HepG2 (cell line): Measurements from ENCODE around the gene RANBP3. TPM values are rescaled to one million over a fixed set of nuclear protein-coding genes. Genes with fewer than 3 reads are reported as not detected.
A peak's percentile ranks its signal among the peaks of the same experiment; 100 is the strongest.

Experiments used
- ASH2L ChIP-seq: fragments of 300-600, 200-600 bp; sonication (generic); IDR thresholded peaks from 2 replicates; pipeline ENCODE4 v1.7.0; 2017; ENCODE audit warnings: low read depth, mild to moderate bottlenecking, moderate library complexity, mixed read lengths, low read length; ENCODE audit not compliant: insufficient read length
- BCL6 ChIP-seq: IDR thresholded peaks from 2 replicates; pipeline ENCODE4 v1.6.1; 2016; ENCODE audit warnings: missing genetic modification reagents, missing compliant biosample characterization
- EP300 ChIP-seq, 3 experiments: sonication (generic) in 1 of 3; formaldehyde crosslinking in 1 of 3; IDR thresholded peaks; 2 replicates each; pipeline versions ENCODE4 v1.5.1 to v1.6.1; 2011 to 2020; ENCODE audit warnings: low read depth in 2 of 3, low read length in 2 of 3, borderline replicate concordance in 1 of 3, improper control_type of control experiment in 1 of 3, mild to moderate bottlenecking in 1 of 3, missing genetic modification reagents in 1 of 3, moderate library complexity in 1 of 3
- FOXA1 ChIP-seq, 2 experiments: fragments of 450-650 bp in 1 of 2; sonication (generic) in 1 of 2; formaldehyde crosslinking in 1 of 2; IDR thresholded peaks; 2 replicates each; pipeline versions ENCODE4 v1.4.0 to v1.6.1; 2016 to 2020; ENCODE audit warnings: missing genetic modification reagents in 1 of 2
- FOXA3 ChIP-seq: IDR thresholded peaks from 2 replicates; pipeline ENCODE4 v1.6.1; 2016; ENCODE audit warnings: missing genetic modification reagents, missing compliant biosample characterization
- GATAD2A ChIP-seq: IDR thresholded peaks from 2 replicates; pipeline ENCODE4 v1.6.1; 2016
- HES4 ChIP-seq: sonication (generic); formaldehyde crosslinking; IDR thresholded peaks from 2 replicates; pipeline ENCODE4 v1.9.0; 2021; ENCODE audit warnings: mild to moderate bottlenecking, missing genetic modification reagents, borderline replicate concordance
- MBD4 ChIP-seq: IDR thresholded peaks from 2 replicates; pipeline ENCODE4 v1.6.1; 2012; ENCODE audit warnings: low read length, inconsistent platforms, borderline replicate concordance
- MED13 ChIP-seq: sonication (generic); formaldehyde crosslinking; IDR thresholded peaks from 2 replicates; pipeline ENCODE4 v1.5.0; 2020; ENCODE audit warnings: missing genetic modification reagents
- NFKBIZ ChIP-seq: IDR thresholded peaks from 2 replicates; pipeline ENCODE4 v1.6.1; 2018; ENCODE audit warnings: missing genetic modification reagents, missing compliant biosample characterization
- NKX3-1 ChIP-seq: sonication (generic); formaldehyde crosslinking; IDR thresholded peaks from 2 replicates; pipeline ENCODE4 v1.5.0; 2020; ENCODE audit warnings: missing genetic modification reagents
- PHF21A ChIP-seq: sonication (generic); formaldehyde crosslinking; IDR thresholded peaks from 2 replicates; pipeline ENCODE4 v1.5.0; 2020; ENCODE audit warnings: mild to moderate bottlenecking, missing genetic modification reagents
- RARA ChIP-seq: IDR thresholded peaks from 2 replicates; pipeline ENCODE4 v1.6.1; 2016; ENCODE audit warnings: missing genetic modification reagents, missing compliant biosample characterization
- RFX3 ChIP-seq: IDR thresholded peaks from 2 replicates; pipeline ENCODE4 v1.6.1; 2016; ENCODE audit warnings: missing biosample characterization, missing genetic modification reagents
- SALL1 ChIP-seq: sonication (generic); formaldehyde crosslinking; IDR thresholded peaks from 2 replicates; pipeline ENCODE4 v1.8.0; 2022; ENCODE audit warnings: mild to moderate bottlenecking, missing genetic modification reagents
- SOX6 ChIP-seq, 2 experiments: fragments of 450-650 bp in 1 of 2; sonication (generic) in 1 of 2; formaldehyde crosslinking in 1 of 2; IDR thresholded peaks; 2 replicates each; pipeline versions ENCODE4 v1.4.0 to v1.6.1; 2017 to 2020; ENCODE audit warnings: antibody characterized with exemption in 1 of 2, mild to moderate bottlenecking in 1 of 2, missing genetic modification reagents in 1 of 2
- TBX2 ChIP-seq: sonication (generic); formaldehyde crosslinking; IDR thresholded peaks from 2 replicates; pipeline ENCODE4 v1.5.0; 2020; ENCODE audit warnings: missing genetic modification reagents, mild to moderate bottlenecking, borderline replicate concordance
- TEAD3 ChIP-seq: optimal IDR thresholded peaks from 2 replicates; pipeline ENCODE3; 2016; ENCODE audit warnings: borderline replicate concordance
- U2AF1 ChIP-seq: fragments of 200-400 bp; formaldehyde crosslinking; optimal IDR thresholded peaks from 2 replicates; pipeline ENCODE3; 2017; ENCODE audit warnings: mild to moderate bottlenecking, low read depth, low read length
- ZNF10 ChIP-seq: sonication (generic); formaldehyde crosslinking; IDR thresholded peaks from 2 replicates; pipeline ENCODE4 v1.4.0; 2020; ENCODE audit warnings: mild to moderate bottlenecking, low read depth, missing genetic modification reagents, borderline replicate concordance
- ZNF205 ChIP-seq: IDR thresholded peaks from 2 replicates; pipeline ENCODE4 v1.6.1; 2018; ENCODE audit warnings: missing biosample characterization, missing genetic modification reagents
- ZNF337 ChIP-seq: sonication (generic); formaldehyde crosslinking; IDR thresholded peaks from 2 replicates; pipeline ENCODE4 v1.5.1; 2020; ENCODE audit warnings: missing genetic modification reagents, low read depth, mild to moderate bottlenecking, borderline replicate concordance
- ZNF431 ChIP-seq: sonication (generic); formaldehyde crosslinking; IDR thresholded peaks from 2 replicates; pipeline ENCODE4 v1.9.0; 2022; ENCODE audit warnings: missing genetic modification reagents, low read depth, mild to moderate bottlenecking, borderline replicate concordance
- ZNF484 ChIP-seq: sonication (generic); formaldehyde crosslinking; IDR thresholded peaks from 2 replicates; pipeline ENCODE4 v1.5.1; 2020; ENCODE audit warnings: mild to moderate bottlenecking, low read depth, missing genetic modification reagents, borderline replicate concordance
- ZNF883 ChIP-seq: sonication (generic); formaldehyde crosslinking; IDR thresholded peaks from 2 replicates; pipeline ENCODE4 v1.5.1; 2020; ENCODE audit warnings: mild to moderate bottlenecking, missing genetic modification reagents; ENCODE audit errors: not compliant biosample characterization
- polyA plus RNA-seq, 8 experiments: library from polyadenylated mRNA; depleted of rRNA in 3 of 8; stranded (reverse) in 7 of 8; unstranded in 1 of 8; fragments of >200 nt; fragmentation: Illumina TruSeq in 4 of 8; extraction: Trizol in 4 of 8; gene quantifications; 2 replicates each; pipeline versions ENCODE4 v1.2.1 to v1.2.3, GENCODE V29; 2011 to 2016; ENCODE audit warnings: low read depth in 4 of 8, missing spikeins in 1 of 8, mixed read lengths in 1 of 8; ENCODE audit not compliant: insufficient read depth in 1 of 8
- total RNA-seq, 5 experiments: library from RNA; depleted of rRNA; stranded (reverse); fragments of >200 nt; fragmentation: Illumina TruSeq; extraction: Trizol; gene quantifications; 2 replicates each; pipeline ENCODE4 v1.2.3, GENCODE V29; 2016; ENCODE audit warnings: low read depth in 1 of 5
- TF ChIP-seq, protein P1 (sequence below): sonication (generic); formaldehyde crosslinking; IDR thresholded peaks from 2 replicates; pipeline ENCODE4 v1.5.0; 2020; ENCODE audit warnings: mild to moderate bottlenecking, low read depth, missing genetic modification reagents, borderline replicate concordance
- TF ChIP-seq, protein P2 (sequence below): IDR thresholded peaks from 2 replicates; pipeline ENCODE4 v1.4.0; 2020; ENCODE audit warnings: mild to moderate bottlenecking, missing genetic modification reagents

RANBP3 gene
- total and polyA plus RNA-seq, 2 of the 13 experiments (the other 11 are each of a cell fraction or from before 2014, with no cell fraction given) = 39.5 to 149 TPM

DNA sequence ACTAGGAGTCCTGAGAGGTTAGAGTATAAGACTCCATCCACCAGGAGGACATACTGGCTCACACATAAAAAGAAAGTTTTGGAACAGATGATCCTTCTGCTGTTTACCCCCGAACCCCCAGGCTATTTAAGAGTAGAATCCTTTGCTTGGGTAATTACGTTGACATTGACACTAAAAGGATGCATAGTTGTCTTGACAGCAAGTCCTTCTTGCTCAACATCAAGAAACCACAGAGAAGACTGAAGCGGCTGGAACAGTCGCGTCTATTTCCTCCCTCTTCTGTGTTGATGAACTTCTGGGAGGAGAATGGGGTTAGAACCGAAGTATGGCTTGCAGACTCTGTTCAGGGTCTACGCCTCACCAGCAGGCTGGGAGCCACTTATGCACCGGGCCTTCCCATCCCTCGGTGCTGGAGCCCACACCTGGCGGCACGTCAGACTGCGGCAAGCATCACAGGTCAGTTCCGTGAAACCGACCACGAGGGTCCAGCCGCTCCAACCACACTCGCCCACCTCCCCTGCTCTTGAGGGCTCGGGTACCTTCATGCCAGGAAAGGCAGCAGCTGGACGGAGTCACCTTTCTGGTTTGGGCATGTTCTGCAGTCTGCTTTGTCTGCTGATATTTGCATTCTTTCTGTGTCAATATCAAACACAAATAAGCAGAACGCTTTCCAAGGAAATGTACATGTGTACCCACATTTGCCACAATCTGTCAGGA is 42.4 kb upstream of the RANBP3 start (continued):
- TF ChIP-seq NKX3-1 (CRISPR knock-in tag) (no peak), MBD4 (no peak), NFKBIZ (CRISPR knock-in tag) (no peak), TBX2 (CRISPR knock-in tag) (no peak), ZNF883 (CRISPR knock-in tag) (no peak), SOX6 (IDR thresholded peaks at IDR 0.05) (no peak), SOX6 (CRISPR knock-in tag; IDR thresholded peaks at IDR 0.05) (0 out of 2 replicates have a peak, but pooled peaks have one; percentile 21), PHF21A (CRISPR knock-in tag) (no peak), BCL6 (CRISPR knock-in tag) (peak; percentile 98), EP300 (IDR thresholded peaks at IDR 0.05; ENCODE audit: low read depth in 2 of 2, low read length in 2 of 2) (no peak), EP300 (CRISPR knock-in tag; IDR thresholded peaks at IDR 0.05; ENCODE audit: borderline replicate concordance) (0 out of 2 replicates have a peak, but pooled peaks have one; percentile 18), ZNF337 (CRISPR knock-in tag) (no peak), TEAD3 (CRISPR knock-in tag) (peak; percentile 49), RFX3 (CRISPR knock-in tag) (no peak), ZNF10 (CRISPR knock-in tag) (no peak), ZNF431 (CRISPR knock-in tag) (no peak), FOXA1 (IDR thresholded peaks at IDR 0.05) (no peak), FOXA1 (CRISPR knock-in tag; IDR thresholded peaks at IDR 0.05) (peak; percentile 58), RARA (peak; percentile 48; the same call in 1 of the 2 replicates), HES4 (CRISPR knock-in tag) (no peak), MED13 (CRISPR knock-in tag) (no peak), ZNF484 (CRISPR knock-in tag) (no peak), U2AF1 (no peak), GATAD2A (CRISPR knock-in tag) (0 out of 2 replicates have a peak, but pooled peaks have one; percentile 22), FOXA3 (CRISPR knock-in tag) (peak; percentile 45; the same call in 1 of the 2 replicates), ASH2L (no peak), ZNF205 (no peak), SALL1 (0 out of 2 replicates have a peak, but pooled peaks have one; percentile 13)
- TF ChIP-seq, protein P1, sequence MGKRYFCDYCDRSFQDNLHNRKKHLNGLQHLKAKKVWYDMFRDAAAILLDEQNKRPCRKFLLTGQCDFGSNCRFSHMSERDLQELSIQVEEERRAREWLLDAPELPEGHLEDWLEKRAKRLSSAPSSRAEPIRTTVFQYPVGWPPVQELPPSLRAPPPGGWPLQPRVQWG (CRISPR knock-in tag) = no peak
- TF ChIP-seq, protein P2, sequence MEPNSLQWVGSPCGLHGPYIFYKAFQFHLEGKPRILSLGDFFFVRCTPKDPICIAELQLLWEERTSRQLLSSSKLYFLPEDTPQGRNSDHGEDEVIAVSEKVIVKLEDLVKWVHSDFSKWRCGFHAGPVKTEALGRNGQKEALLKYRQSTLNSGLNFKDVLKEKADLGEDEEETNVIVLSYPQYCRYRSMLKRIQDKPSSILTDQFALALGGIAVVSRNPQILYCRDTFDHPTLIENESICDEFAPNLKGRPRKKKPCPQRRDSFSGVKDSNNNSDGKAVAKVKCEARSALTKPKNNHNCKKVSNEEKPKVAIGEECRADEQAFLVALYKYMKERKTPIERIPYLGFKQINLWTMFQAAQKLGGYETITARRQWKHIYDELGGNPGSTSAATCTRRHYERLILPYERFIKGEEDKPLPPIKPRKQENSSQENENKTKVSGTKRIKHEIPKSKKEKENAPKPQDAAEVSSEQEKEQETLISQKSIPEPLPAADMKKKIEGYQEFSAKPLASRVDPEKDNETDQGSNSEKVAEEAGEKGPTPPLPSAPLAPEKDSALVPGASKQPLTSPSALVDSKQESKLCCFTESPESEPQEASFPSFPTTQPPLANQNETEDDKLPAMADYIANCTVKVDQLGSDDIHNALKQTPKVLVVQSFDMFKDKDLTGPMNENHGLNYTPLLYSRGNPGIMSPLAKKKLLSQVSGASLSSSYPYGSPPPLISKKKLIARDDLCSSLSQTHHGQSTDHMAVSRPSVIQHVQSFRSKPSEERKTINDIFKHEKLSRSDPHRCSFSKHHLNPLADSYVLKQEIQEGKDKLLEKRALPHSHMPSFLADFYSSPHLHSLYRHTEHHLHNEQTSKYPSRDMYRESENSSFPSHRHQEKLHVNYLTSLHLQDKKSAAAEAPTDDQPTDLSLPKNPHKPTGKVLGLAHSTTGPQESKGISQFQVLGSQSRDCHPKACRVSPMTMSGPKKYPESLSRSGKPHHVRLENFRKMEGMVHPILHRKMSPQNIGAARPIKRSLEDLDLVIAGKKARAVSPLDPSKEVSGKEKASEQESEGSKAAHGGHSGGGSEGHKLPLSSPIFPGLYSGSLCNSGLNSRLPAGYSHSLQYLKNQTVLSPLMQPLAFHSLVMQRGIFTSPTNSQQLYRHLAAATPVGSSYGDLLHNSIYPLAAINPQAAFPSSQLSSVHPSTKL (CRISPR knock-in tag) = 0 out of 2 replicates have a peak, but pooled peaks have one; percentile 9
